CMK (cell line): ENCODE data around the gene SKI.

Experiments used
- DNase-seq: peaks from one replicate; pipeline ENCODE4 v3.0.0-alpha.2; 2010; ENCODE audit warnings: low read depth

SKI gene

DNA sequence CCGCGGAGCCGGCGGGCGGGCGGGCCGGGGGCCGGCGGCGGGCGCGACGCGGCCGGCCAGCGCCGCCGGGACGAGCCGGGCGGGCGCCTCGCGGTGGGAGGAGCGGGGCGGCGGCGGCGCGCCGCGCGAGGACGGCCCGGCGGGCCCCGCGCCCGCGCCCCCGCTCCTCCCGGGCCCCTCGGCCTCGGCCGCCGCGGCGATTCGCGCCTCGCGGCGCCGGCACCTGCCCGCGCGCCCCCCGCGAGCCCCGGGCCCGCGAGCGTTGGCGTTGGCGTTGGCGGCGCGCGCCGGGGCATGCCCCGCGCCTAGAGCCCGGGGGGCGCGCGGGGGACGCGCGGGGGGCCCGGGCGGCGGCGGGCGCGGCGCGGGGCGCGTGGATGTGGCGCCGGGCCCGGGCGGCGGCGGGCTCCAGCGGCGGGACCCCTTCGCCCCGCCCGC is at the start of gene SKI:
Gene SKI, plus strand, starts transcription at position 163 of the 438 bp plus-strand sequence. CDS start 448 bp downstream, outside the sequence.
- no peak for DNase-seq

DNA sequence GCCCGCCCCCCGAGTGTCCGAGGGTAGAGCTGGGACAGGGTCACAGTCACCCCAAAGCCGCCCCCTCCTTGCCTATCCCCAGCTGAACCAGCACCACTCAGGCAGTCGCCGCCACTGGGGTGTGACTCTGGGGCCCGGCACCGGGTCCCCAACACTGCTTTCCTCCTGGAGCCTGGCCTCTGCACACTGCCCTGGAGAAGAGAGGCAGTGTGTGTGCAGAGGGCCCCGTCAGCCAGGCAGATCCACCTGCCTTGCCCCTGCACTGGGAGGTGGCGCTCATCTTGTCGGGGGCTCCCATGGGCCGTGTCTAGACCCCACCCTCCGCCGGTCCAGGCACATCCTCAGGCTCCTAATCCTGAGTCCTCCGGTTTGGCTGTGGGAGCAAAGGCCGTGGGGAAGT is 49.2 kb upstream of the SKI start:
- DNase-seq: no peak

DNA sequence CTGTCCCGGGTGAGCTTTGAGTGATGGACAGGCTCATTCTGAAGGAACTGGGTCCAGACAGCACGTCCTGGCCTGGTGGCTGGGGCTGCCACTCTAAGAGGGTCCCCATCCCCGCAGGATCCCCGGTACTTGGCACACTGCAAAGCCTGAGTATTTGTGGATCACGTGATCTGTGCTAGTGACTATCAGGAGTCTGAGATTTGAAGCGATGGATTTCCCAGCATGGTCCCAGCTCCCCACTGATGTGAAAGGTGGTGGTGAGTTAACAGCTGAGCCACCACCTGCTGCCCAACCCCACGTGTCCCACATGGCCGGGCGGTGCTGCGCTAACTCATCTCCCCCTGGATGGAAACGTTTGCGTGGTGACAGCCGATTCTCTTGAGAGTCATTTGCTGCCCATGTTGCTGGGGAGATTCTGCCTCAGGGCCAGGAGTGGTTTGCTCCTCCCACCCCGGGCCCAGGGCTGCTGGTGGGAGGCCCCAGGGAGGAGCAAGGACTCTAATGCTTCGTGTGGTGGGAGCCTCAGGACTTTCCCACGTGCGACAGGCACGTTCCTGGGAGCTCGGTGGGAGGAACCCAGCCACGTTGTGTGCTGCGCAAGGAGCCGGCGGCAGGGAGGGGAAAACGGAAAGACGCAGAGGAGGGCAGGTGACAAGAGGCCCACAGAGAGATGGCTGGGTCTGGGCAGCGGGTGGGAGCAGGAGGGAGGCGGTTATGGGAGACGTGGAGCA is 48.7 kb upstream of the SKI start:
- no peak for DNase-seq

DNA sequence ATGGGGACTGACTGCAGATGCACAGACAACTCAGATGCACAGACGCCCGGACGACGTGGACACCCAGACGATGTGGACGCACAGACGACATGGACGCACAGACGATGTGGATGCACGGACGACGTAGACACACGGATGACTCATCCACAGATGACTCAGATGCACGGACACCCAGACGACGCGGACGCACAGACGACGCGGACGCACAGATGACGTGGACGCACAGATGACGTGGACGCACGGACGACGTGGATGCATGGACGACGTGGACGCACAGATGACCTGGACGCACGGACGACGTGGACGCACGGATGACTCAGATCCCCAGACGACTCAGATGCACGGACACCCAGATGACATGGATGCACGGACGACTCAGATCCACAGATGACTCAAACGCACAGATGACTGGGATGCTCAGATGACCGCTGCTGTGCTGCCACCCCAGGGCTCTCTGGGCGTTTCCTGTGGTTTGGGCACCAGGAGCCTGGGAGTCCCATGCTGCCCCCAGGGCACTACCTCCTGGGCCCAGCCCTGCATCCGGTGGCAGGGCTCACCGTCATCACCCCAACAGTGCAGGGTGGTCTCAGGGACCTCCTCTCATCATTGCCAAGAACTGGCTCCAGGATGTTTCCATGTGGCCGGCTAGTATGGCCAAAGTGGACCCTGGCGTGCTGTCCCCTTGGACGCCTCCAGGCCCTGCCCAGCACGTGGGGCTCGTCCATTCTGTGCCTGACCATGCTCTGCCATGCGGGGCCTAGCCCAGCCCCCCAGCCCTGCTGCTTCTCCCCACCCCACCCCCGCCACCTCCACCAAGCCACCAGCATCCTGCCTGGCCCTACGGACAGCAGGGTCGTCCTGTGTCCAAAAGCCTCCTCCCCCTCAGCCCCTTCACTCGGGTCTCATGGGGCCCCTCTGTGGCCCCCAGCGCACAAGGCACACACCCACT is 47.5 kb upstream of the SKI start:
- no peak for DNase-seq

DNA sequence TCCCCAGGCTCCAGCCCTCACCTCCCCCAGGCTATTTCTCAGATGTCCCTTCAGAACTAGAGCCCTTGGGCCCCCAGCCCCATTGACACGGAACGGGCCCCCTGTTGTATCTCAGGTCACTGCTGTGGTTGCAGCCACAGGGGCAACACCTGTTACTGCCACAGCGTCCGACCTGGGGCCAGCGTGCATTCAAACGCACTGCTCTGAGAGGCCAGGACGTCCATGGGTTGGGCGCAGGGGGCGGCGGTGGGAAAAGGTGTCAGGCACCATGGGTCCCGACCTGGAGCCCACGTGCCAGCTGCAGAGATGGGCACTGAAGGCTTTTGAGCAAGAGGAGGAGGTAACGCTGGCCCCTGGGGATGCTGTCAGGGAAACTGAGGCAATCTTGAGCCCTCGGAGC is 46.8 kb upstream of the SKI start:
- DNase-seq: no peak

DNA sequence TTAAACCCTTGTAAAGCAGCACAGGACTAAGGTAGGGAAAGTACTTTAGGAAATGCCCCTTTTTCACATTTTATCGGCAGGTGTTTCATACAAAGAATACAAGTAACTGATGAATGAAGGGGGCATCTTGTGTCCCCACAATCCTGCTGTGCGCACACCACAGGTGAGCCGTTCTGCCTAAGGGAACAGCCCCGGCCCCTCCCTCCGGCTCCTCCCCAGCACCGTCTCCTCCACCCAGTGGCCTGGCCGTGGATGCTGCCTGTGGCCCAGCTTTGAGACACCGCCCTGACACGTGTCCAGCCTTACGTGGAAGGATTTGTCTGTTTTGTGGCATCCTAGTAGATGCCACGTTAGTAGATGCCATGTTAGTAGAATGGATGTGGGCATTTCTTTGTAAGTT is 46.4 kb upstream of the SKI start:
- no peak for DNase-seq

DNA sequence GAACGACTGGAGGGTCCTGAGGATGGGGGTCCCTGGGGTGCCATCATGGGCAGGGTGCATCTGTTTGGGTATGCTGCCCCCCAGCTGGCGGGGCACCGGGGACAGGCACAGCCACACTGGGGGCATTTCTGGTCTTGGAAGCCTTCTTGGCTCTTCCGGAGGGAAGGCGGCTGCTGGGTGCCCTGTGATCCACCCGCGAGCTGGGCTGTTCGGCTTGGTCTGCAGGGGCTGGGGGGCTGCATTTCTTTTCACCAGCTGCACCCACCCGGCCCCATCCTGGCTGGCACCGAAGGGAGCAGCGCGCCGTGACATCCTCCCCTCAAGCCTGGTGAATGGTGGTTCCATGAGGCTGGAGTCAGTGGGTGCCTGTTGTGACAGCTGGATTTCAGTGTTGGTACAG is 45.7 kb upstream of the SKI start:
- DNase-seq: no peak

DNA sequence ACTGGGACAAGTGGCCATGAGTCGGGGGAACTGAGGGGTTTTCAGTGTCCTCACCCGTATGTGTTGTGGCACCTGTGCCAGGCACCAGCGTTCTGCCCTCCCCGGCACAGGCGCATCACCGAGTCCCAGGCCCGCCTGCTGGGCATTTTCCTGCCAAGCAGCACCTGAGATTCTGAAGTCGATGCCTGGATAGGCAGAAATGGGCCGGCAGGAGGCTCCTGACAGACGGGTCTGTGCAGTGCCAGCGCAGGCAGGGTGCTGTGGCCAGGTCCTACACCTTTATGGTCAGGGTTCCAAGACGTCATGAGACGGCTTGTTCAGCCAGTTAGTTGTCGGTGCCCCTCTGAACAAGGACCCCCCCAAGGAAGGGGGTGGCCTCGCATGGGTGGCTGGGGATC is 44.2 kb upstream of the SKI start:
- no peak for DNase-seq

DNA sequence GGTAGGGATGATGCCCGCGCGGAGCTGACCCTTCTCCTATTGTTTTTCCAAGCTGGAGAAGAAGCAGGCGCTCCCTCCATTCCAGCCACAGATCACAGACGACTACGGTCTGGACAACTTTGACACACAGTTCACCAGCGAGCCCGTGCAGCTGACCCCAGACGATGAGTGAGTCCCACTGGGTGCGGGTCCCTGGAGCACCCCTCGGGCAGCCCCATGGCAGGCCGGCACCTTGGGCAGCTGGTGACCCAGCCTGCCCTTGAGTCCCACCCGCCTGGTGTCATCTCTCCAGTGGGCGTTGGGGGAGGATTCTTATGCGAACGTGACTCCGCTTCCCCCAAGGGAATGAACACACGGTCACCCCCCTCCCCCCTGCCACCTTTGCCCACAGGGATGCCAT is 43.6 kb upstream of the SKI start:
- DNase-seq: no peak

DNA sequence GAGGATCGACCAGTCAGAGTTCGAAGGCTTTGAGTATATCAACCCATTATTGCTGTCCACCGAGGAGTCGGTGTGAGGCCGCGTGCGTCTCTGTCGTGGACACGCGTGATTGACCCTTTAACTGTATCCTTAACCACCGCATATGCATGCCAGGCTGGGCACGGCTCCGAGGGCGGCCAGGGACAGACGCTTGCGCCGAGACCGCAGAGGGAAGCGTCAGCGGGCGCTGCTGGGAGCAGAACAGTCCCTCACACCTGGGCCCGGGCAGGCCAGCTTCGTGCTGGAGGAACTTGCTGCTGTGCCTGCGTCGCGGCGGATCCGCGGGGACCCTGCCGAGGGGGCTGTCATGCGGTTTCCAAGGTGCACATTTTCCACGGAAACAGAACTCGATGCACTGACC is 43.2 kb upstream of the SKI start:
- DNase-seq: no peak

DNA sequence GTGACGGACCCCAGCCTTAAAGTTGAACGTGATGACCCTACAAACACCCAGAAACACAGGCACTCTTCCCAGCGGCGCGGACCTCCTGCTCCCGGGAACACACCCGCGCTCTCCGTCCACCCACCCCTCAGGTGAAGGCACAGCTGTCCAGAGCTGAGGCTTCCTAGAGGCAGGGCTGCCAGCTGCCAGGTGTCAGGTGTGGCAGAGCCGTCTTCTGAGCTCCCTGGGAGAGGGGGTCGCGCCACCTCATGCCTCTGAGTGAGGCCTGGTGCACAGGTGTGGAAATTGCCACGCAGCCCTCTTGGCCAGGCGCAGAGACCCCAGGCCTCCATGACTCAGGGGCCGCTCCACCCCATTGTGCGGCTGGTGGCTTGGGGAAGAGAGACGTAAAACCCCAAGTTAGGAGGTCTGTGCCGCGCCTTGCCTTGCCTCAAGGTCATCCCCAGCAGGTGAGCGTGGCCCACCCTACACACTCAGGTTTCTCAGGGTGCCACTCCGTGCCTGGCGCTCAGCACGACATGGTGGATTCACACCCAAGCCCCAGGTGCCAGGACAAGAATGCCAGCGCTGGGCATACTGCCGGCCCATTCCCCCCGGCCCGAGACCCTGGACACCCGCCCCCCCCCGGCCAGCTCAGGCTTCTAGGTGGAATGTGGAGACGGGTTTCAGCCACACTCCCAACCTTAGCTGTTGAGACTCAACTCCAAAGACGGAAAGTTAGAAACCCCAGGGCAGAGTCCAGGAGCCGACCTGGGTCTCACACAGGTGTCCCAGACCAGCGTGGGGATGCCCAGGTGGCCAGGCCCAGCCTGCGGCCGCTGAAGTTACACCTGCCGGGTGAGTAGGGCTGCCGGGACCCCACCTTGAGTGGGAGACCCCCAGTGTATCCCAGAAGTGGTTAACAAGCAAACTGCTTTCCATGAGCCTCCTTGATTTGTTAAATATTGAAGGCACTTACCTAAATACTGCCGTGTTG is 42.0 kb upstream of the SKI start:
- no peak for DNase-seq

DNA sequence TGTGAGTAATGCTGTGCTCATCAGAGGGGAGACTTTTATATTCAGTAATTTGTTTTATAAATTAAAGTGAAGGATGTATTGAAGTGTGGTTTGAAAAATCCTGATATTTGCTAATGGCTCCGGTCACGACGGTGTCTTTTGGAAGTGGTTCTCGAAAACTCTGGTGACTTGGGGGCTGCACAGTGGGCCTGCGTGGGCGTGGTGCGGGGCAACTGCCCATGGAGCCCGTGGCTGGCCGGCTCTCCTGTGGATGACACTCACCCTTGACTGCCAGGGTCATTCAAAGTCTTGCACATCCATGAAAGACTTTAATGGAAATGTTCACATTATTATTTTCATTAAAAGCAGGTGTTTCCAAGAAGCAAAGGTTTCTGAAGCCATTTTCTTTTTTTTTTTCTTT is 41.2 kb upstream of the SKI start:
- DNase-seq: no peak

DNA sequence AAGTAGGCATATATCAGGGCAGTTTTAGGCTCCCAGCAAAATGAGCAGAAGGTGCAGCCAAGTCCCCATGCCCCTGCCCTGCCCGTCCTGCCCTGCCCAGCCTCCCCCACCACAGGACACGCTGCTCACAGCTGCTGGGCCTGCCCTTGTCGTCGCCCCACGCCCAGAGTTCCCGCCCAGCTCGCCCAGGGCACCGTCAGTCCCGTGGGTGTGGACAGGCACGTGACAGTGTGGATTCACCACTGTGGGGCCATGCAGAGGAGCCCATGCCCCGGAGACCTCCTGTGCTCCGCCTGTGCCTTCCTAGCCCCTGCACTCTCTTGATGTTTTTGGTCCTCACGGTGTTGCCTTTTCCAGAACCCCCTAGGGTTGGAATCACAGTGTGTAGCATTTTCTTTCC is 40.5 kb upstream of the SKI start:
- DNase-seq: no peak

DNA sequence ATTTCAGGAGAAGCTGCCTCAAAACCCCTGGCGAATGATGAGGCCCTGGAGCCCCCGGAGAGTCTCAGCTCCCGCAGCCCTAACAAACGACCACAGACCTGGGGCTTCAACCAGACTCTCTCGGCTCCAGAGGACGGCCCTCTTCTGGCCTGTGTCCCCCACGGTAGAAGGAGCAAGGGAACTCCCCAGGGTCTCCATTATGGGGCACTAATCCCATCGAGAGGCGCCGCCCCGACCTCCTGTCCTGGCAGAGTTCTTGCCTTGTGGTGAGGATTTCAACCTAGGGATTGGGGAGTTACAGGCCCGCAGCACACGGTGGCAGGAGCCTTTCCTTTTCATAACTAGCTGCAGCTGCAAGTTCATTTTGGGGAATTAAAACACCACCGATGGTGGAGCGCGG is 39.8 kb upstream of the SKI start:
- no peak for DNase-seq

DNA sequence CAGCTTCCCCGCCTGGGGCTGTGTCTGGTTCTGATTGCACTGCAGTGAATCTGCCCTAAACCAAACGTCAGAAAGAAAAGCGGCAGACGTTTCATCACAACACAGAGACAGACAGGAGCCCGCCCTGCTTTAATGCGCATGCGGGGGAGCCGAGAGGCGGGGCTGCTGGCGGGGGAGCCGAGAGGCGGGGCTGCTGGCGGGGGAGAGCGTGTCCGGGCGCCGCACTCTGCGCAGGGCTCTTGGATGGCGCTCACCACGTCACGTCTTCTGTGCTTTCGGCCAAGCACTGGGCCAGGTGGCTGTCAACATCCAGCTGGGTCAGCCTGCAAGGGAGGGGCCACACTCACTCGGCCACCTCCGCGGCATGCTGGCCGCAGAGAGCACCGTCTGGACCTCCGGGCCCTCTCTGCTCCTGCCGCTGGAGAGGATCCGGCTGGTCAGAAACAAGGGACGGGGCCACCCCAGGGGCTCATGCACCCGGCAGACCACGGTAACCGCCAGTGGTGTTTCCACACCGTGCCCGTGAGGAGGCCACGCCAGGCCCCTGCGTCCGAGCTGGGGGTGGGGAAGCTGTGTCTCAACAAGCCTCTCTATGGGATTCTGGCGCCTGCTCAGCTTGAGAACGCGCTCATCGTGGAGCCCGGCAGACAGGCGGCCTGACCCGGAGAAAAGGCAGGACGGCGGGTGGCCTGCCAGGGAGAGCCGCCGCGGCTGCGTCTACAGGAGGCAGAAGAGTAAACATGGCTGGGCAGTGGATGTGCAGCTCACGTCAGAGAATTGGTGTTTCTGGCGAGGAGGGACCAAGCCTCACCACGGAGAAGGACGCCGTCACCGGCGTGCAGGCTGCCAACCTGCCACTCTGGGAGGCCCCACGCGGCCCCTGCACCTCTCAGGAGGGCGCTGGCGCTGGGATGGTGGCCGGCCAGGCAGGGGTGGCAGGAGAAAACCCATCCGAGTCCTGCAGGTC is 38.4 kb upstream of the SKI start:
- peak; percentile 76 for DNase-seq

DNA sequence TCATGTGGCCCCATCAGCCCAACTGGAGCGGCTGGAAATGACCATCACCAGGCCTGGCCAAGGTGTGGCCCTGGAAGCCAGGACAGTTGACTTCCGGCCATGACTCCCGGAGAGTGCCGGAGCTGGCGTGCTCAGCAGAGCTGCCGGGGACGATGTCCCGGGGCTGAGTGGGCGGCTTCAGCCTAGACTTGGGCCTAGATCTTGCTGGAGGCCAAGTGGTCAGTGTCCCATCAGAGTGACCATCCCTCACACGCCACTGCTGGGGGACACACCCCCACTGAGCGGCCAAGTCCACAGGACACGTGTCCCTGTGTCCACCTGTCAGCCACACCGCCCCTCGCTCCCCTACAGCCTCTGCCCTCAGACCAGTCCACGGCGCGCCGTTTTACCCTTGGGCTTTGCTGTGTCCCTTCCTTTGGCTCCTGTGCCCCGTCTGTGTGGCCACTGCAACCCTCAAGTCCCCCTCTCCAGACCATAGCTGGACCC is 37.6 kb upstream of the SKI start:
- DNase-seq: no peak

DNA sequence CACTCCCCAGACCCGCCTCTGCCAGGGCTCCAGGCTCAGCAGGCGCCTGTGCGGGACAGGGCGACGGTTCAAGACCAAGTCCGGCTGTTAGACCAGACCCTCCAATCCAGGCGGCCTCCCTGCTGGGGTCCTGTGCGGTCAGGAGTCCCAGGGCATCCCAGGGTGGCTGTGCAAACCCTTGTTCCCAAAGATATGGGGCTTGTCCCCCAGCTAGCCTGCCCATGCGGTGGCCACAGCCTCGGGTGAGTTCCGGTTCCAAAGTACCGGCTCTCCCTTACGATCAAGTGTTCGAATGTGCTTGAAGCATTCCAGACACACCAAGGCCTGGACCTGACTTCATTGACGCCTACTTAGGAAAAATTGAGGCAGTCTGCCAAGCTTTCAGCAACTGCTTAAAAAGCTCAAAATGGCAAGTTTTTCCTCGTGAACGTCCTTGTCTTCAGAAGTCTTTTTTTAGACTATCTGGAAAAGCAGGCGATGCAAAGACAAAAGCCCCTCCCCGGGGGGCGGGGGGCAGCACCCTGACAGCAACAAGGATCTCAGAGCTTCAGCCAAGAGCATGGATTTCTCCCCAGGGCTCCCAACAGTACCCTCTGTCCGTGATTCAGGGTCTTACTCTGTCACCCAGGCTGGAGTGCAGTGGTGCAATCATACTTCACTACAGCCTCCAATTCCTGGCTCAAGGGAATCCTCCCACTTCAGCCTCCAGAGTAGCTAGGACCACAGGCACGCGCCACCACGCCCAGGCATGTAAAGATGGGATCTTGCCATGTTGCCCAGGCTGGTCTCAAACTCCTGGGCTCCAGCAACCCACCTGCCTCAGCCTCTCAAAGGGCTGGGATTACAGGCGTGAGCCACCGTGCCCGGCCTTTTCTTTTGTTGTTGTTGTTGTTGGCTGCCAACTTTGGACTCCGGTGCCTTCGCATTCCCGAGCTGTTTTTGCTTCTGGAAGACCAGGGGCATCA is 35.8 kb upstream of the SKI start:
- DNase-seq: no peak

DNA sequence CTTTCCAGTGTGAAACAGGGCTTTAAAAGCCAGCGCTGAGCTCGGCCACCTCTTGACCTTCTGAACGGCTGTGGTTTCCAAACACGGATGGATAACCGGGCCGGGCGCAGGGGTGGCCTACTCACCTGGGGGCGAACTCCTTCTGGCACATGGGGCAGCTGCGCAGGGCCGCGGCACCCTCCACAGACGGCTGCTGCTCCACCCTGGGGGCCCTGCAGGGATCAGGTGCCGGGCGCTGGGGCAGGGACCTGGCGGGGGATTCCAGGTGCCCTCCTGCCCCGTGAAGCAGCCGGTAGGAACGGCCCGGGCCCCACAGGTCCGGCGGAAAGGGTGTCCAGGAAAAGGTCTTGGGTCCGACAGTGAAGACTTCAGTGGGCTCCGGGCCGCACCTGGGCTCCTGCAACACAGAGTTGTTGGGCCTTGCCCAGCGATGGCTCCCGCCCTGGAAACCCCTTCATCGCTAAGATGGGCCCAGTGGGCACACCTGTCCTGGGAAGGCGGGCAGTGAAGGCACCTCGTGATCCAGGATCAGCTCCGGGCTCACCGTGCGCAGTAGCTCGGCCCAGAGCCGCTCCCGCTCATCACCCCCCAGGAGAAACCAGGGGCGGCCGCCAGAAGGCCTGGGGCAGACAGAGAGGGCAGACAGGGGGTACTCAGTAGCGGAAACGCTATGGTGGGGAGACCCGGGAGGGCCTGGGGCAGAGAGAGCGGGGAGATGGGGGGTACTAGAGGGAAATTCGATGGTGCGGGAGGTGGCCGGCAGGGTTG is 34.4 kb upstream of the SKI start:
- no peak for DNase-seq
